SH-SY5Y (cell line): Measurements from ENCODE around the gene STAT5B.

Experiments
- GATA2 ChIP-seq: IDR thresholded peaks from 2 replicates; pipeline ENCODE4 v1.6.1; 2011; ENCODE audit warnings: mild to moderate bottlenecking, low read depth, low read length
- GATA3 ChIP-seq: IDR thresholded peaks from 2 replicates; pipeline ENCODE4 v1.6.1; 2011; ENCODE audit warnings: low read depth, mild to moderate bottlenecking, low read length, moderate library complexity

DNA sequence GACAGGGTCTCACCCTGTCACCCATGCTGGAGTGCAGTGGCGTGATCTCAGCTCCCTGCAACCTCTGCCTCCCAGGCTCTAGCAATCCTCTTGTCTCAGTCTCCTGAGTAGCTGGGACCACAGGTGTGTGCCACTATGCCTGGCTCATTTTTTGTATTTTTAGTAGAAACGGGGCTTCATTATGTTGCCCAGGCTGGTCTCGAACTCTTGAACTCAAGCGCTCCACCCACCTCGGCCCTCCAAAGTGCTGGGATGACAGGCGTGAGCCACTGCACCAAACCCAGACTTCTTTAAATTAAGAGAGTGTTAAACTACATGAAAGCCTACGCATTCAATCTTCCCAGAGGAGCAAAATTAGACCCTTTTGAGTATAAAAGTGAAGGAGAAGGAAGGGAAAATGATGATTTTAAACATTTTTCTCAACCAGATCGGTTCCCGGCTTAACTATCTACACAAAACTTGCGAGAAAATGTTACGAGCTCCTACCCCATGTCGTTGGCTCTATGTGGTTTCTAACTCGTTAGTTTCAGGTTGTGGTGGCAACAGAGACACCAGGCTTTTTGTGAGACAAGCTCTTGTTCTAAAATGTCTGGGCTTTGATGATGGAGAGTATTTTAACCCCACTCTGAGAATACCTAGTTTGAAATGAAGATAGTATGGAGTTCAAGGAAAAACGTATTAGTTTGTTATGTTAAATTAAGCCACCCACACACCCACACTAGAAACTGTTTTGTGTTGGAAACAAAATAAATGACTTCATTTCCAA, 26.3 kb downstream of the STAT5B start:
- TF ChIP-seq GATA3: no peak
- TF ChIP-seq GATA2: no peak
